ENCODE measurements around the gene KMT2E. TPM values are rescaled to one million over a fixed set of nuclear protein-coding genes. Genes with fewer than 3 reads are reported as not detected.

KMT2E gene
- total RNA-seq, 1 experiment from 2014 or later = 107 TPM

DNA sequence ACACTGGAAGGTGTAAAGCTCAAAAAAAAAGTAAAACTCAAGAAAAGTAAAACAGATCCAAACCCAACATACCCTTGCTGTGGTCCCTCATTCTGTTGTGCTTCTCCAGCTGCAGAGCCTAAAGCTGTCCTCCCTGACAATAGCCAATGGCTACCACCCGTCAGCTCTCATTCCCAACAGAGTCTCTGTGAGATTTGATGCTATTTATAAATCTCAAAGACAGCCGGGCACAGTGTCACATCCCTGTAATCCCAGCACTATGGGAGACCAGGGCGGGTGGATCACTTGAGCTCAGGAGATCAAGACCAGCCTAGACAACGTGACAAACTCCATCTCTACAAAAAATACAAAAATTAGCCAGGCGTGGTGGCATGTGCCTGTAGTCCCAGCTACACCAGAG lies 116.0 kb downstream of the KMT2E start:
- Histone ChIP-seq H3K9ac (ENCODE audit: low read length) (no peak overlapping the region), H3K79me2 (ENCODE audit: low read length) (no peaks in the 10 kb centered on the region), H2AFZ (ENCODE audit: low read length) (no peak overlapping the region), H3K9me3 (ENCODE audit: low read length) (no peaks in the 10 kb centered on the region), H4K20me1 (ENCODE audit: insufficient read depth, low read depth, low read length) (no peaks in the 10 kb centered on the region), H3K4me1 (ENCODE audit: low read length) (no peaks in the 10 kb centered on the region), H3K9me2 (replicated peaks; ENCODE audit: insufficient read depth, low read length) (no peaks in the 10 kb centered on the region), H3K4me3 (ENCODE audit: low read length) (no peak overlapping the region), H3K4me2 (ENCODE audit: low read depth, low read length, poor library complexity, severe bottlenecking) (no peak overlapping the region), H3K27ac (ENCODE audit: low read length) (no peak overlapping the region), H3K27me3 (ENCODE audit: low read length) (no peaks in the 10 kb centered on the region), H3K36me3 (ENCODE audit: insufficient read depth, low read length) (no peaks in the 10 kb centered on the region)
- no peak for DNase-seq

DNA sequence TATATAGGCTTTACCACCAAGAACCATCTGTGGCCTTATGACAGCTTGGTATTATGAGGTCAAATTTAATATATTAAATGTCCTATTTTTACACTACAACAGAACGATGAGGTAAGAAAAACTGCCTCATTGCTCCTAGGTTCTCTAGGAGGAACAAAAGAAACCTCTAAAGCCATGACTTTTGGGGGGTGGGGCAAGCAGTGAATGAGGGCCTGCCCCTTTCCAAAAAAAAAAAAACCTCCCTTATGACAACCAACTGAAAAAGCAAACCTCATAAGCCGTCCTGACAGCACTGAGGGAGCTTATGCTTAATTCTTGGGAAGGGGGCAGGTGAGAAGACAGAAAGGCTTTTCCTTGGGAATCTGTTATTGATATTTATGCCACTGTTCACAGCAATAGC lies 116.6 kb downstream of the KMT2E start:
- Histone ChIP-seq H3K36me3 (ENCODE audit: insufficient read depth, low read length) (no peaks in the 10 kb centered on the region), H3K9ac (ENCODE audit: low read length) (no peak overlapping the region), H3K9me2 (replicated peaks; ENCODE audit: insufficient read depth, low read length) (no peaks in the 10 kb centered on the region), H3K27me3 (ENCODE audit: low read length) (no peaks in the 10 kb centered on the region), H3K79me2 (ENCODE audit: low read length) (no peaks in the 10 kb centered on the region), H3K4me1 (ENCODE audit: low read length) (no peaks in the 10 kb centered on the region), H4K20me1 (ENCODE audit: insufficient read depth, low read depth, low read length) (no peaks in the 10 kb centered on the region), H3K4me3 (ENCODE audit: low read length) (no peak overlapping the region), H3K4me2 (ENCODE audit: low read depth, low read length, poor library complexity, severe bottlenecking) (no peak overlapping the region), H3K27ac (ENCODE audit: low read length) (no peak overlapping the region), H3K9me3 (ENCODE audit: low read length) (no peaks in the 10 kb centered on the region), H2AFZ (ENCODE audit: low read length) (no peak overlapping the region)
- DNase-seq = no peak

DNA sequence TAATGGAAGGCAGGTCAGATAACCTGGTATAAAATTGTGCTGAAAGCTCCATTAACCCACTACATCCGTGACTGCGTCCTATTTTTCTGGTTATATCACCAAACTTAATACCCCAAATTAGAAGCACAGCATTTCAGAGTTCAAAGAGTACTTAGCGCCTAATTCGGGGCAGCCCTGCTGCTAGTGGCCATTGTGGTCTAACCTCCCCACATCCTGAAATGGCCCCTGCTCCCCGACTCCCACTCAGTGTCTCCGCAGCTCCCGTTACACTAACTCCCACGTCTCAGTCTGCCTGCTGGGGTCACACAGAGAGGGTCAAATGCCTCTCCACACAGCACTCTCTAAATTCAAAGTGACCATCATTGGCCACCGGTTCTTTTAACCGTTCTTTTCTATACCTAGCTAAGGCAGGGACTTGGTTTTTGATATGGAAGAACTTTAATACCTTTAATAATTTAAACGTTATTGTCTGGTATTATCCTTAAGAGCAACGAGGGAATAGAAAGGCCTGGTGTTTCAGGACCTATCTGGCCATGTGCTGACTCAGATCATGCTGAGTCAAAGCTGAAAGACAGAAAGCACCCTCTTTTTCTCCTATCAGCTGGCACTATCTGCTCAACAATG lies 117.1 kb downstream of the KMT2E start:
- Histone ChIP-seq H3K27ac (ENCODE audit: low read length) (no peak overlapping the region), H3K36me3 (ENCODE audit: insufficient read depth, low read length) (no peaks in the 10 kb centered on the region), H3K4me2 (ENCODE audit: low read depth, low read length, poor library complexity, severe bottlenecking) (no peak overlapping the region), H3K9me3 (ENCODE audit: low read length) (no peaks in the 10 kb centered on the region), H3K9ac (ENCODE audit: low read length) (no peak overlapping the region), H3K79me2 (ENCODE audit: low read length) (no peaks in the 10 kb centered on the region), H3K27me3 (ENCODE audit: low read length) (no peaks in the 10 kb centered on the region), H4K20me1 (ENCODE audit: insufficient read depth, low read depth, low read length) (no peaks in the 10 kb centered on the region), H3K4me1 (ENCODE audit: low read length) (no peaks in the 10 kb centered on the region), H3K9me2 (replicated peaks; ENCODE audit: insufficient read depth, low read length) (no peaks in the 10 kb centered on the region), H2AFZ (ENCODE audit: low read length) (no peak overlapping the region), H3K4me3 (ENCODE audit: low read length) (no peak overlapping the region)
- DNase-seq = no peak

DNA sequence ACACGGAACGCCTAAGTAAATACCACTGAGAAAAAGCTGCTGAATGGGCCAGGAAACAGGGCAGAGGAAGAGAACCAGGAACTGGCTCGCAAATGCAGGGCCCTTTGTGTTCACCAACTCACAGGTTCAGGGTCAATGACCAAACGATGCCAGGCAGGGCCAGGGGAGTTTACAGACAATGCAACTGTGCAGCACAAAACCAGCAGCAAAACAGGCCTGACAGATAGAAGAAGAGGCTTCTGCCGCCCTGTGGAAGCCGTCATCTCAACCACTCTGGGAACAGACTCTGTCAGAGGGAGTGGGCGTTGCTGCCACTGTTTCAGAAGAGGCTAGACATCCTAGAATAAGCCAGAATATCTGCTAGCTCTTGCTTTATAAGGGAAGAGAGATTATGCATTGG lies 117.9 kb downstream of the KMT2E start:
- Histone ChIP-seq H3K4me1 (ENCODE audit: low read length) (no peaks in the 10 kb centered on the region), H2AFZ (ENCODE audit: low read length) (no peak overlapping the region), H3K27me3 (ENCODE audit: low read length) (no peaks in the 10 kb centered on the region), H4K20me1 (ENCODE audit: insufficient read depth, low read depth, low read length) (no peaks in the 10 kb centered on the region), H3K27ac (ENCODE audit: low read length) (no peak overlapping the region), H3K9ac (ENCODE audit: low read length) (no peak overlapping the region), H3K4me3 (ENCODE audit: low read length) (no peak overlapping the region), H3K79me2 (ENCODE audit: low read length) (no peaks in the 10 kb centered on the region), H3K9me2 (replicated peaks; ENCODE audit: insufficient read depth, low read length) (no peaks in the 10 kb centered on the region), H3K36me3 (ENCODE audit: insufficient read depth, low read length) (no peaks in the 10 kb centered on the region), H3K9me3 (ENCODE audit: low read length) (no peaks in the 10 kb centered on the region), H3K4me2 (ENCODE audit: low read depth, low read length, poor library complexity, severe bottlenecking) (no peak overlapping the region)
- DNase-seq = no peak

DNA sequence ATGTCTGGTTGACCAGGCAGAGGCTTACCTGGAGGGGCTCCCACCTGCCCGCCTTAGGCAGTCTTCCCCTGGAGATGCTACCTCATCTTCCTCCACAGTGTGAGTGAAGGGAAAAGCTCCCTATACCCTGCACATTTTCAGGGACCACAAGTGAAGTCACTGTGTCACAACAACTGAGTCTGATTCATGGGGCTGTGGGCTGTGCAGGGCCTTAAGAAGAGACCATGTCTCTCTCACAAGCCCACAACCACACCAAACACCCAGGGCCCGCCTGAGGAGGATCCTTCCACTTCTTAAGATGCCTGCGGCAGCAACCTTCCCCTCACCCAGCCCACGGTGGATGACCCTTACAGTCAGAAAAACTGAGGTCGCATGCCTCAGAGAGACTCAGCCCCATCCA lies 118.3 kb downstream of the KMT2E start:
- no peaks in the 10 kb centered on the region for H3K4me1 ChIP-seq (ENCODE audit: low read length)
- no peaks in the 10 kb centered on the region for H3K9me2 ChIP-seq (replicated peaks; ENCODE audit: insufficient read depth, low read length)
- no peaks in the 10 kb centered on the region for H3K9me3 ChIP-seq (ENCODE audit: low read length)
- no peaks in the 10 kb centered on the region for H3K27me3 ChIP-seq (ENCODE audit: low read length)
- DNase-seq = no peak
- no peak overlapping the region for H2AFZ ChIP-seq (ENCODE audit: low read length)
- no peak overlapping the region for H3K9ac ChIP-seq (ENCODE audit: low read length)
- H4K20me1 ChIP-seq (ENCODE audit: insufficient read depth, low read depth, low read length) = no peaks in the 10 kb centered on the region
- no peak overlapping the region for H3K27ac ChIP-seq (ENCODE audit: low read length)
- no peaks in the 10 kb centered on the region for H3K79me2 ChIP-seq (ENCODE audit: low read length)
- H3K4me2 ChIP-seq (ENCODE audit: low read depth, low read length, poor library complexity, severe bottlenecking) = no peak overlapping the region
- no peaks in the 10 kb centered on the region for H3K36me3 ChIP-seq (ENCODE audit: insufficient read depth, low read length)
- H3K4me3 ChIP-seq (ENCODE audit: low read length) = no peak overlapping the region

DNA sequence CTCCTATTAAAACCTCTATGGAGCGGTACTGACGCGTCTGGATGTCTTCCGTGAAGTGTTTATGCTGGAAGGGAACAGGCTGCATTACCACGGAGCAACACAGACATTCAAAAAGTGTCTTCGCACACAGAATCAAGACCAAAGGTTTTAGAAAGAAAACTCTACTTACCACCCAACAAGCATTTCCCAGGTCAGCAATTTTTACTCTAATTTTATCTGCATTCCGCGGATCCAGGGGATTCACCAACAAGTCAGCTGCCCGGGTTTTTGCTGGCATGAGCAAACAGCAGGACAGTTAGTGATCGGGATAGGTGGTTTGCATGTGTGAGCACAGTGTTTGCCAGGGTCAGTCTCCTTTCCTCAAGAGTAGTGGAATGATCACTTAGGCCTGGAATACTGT lies 118.8 kb downstream of the KMT2E start:
- Histone ChIP-seq H3K9ac (ENCODE audit: low read length) (no peak overlapping the region), H3K27ac (ENCODE audit: low read length) (no peak overlapping the region), H3K4me2 (ENCODE audit: low read depth, low read length, poor library complexity, severe bottlenecking) (no peak overlapping the region), H3K9me3 (ENCODE audit: low read length) (no peaks in the 10 kb centered on the region), H3K4me3 (ENCODE audit: low read length) (no peak overlapping the region), H3K79me2 (ENCODE audit: low read length) (no peaks in the 10 kb centered on the region), H4K20me1 (ENCODE audit: insufficient read depth, low read depth, low read length) (no peaks in the 10 kb centered on the region), H2AFZ (ENCODE audit: low read length) (no peak overlapping the region), H3K27me3 (ENCODE audit: low read length) (no peaks in the 10 kb centered on the region), H3K36me3 (ENCODE audit: insufficient read depth, low read length) (no peaks in the 10 kb centered on the region), H3K4me1 (ENCODE audit: low read length) (no peaks in the 10 kb centered on the region), H3K9me2 (replicated peaks; ENCODE audit: insufficient read depth, low read length) (no peaks in the 10 kb centered on the region)
- no peak for DNase-seq

DNA sequence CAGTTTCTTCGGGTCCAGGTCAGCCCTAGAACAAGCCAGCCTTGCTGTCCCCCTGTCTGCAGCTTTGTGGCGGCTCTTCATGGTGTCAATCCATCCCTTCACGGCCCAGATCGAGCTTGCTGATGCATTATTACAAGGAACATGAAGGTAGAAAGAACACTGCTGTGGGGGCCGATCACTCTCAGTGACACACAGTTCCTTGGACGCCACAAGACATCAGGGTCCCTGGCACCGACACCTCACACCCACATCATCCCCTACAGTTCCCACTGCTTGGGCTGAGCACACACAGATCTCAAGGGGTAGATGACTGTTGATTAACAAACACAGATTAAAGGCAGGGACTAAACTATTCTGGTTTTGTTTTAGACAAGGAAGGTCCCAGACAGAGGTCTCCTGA lies 119.4 kb downstream of the KMT2E start:
- DNase-seq = no peak
- no peak overlapping the region for H3K27ac ChIP-seq (ENCODE audit: low read length)
- no peaks in the 10 kb centered on the region for H3K9me3 ChIP-seq (ENCODE audit: low read length)
- no peaks in the 10 kb centered on the region for H3K79me2 ChIP-seq (ENCODE audit: low read length)
- H4K20me1 ChIP-seq (ENCODE audit: insufficient read depth, low read depth, low read length) = no peaks in the 10 kb centered on the region
- H3K9ac ChIP-seq (ENCODE audit: low read length) = no peak overlapping the region
- no peaks in the 10 kb centered on the region for H3K9me2 ChIP-seq (replicated peaks; ENCODE audit: insufficient read depth, low read length)
- H2AFZ ChIP-seq (ENCODE audit: low read length) = no peak overlapping the region
- no peaks in the 10 kb centered on the region for H3K36me3 ChIP-seq (ENCODE audit: insufficient read depth, low read length)
- H3K27me3 ChIP-seq (ENCODE audit: low read length) = no peaks in the 10 kb centered on the region
- H3K4me3 ChIP-seq (ENCODE audit: low read length) = no peak overlapping the region
- no peaks in the 10 kb centered on the region for H3K4me1 ChIP-seq (ENCODE audit: low read length)
- no peak overlapping the region for H3K4me2 ChIP-seq (ENCODE audit: low read depth, low read length, poor library complexity, severe bottlenecking)

DNA sequence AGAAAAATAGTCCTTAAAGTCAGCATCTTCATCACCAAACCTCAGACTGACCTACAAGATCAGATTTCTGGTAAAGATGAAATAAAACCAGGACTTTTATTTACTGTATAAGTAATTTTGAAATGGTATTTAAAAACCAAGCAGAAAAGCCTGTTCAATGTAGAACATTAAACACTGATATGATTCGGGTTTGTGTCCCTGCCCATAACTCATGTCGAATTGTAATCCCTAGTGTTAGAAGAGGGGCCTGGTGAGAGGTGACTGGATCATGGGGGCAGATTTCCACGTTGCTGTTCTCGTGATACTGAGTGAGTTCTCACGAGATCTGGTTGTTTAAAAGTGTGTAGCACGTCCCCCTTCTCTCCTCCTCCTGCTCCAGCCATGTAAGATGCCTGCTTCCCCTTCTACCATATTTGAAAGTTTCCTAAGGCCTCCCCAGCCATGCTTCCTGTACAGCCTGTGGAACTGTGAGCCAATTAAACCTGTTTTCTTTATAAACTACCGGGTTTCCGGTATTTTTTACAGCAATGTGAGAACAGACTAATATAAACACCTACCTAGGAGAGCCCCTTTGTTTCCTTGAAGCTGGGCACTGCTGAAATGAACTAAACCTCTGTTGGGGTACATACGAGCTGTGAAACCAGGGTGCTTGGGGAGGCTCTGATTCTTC lies 120.1 kb downstream of the KMT2E start:
- Histone ChIP-seq H3K9me3 (ENCODE audit: low read length) (no peaks in the 10 kb centered on the region), H3K4me3 (ENCODE audit: low read length) (no peak overlapping the region), H2AFZ (ENCODE audit: low read length) (no peak overlapping the region), H4K20me1 (ENCODE audit: insufficient read depth, low read depth, low read length) (no peaks in the 10 kb centered on the region; the same call in 1 of the 2 replicates), H3K9me2 (replicated peaks; ENCODE audit: insufficient read depth, low read length) (no peaks in the 10 kb centered on the region), H3K36me3 (ENCODE audit: insufficient read depth, low read length) (no peaks in the 10 kb centered on the region), H3K27ac (ENCODE audit: low read length) (no peak overlapping the region), H3K27me3 (ENCODE audit: low read length) (no peaks in the 10 kb centered on the region), H3K9ac (ENCODE audit: low read length) (no peak overlapping the region), H3K79me2 (ENCODE audit: low read length) (no peaks in the 10 kb centered on the region), H3K4me1 (ENCODE audit: low read length) (no peaks in the 10 kb centered on the region), H3K4me2 (ENCODE audit: low read depth, low read length, poor library complexity, severe bottlenecking) (no peak overlapping the region)
- no peak for DNase-seq
